WTC11 (cell line): ENCODE data around the gene ELANE.

ENCODE experiments used
- ATF1 ChIP-seq: sonication (generic); formaldehyde crosslinking; IDR thresholded peaks from 2 replicates; pipeline ENCODE4 v1.8.1; 2023; ENCODE audit warnings: mild to moderate bottlenecking, moderate library complexity, missing genetic modification reagents
- ATF6 ChIP-seq: sonication (generic); formaldehyde crosslinking; IDR thresholded peaks from 2 replicates; pipeline ENCODE4 v1.8.1; 2023; ENCODE audit warnings: mild to moderate bottlenecking, missing genetic modification reagents
- CTCF ChIP-seq: fragments of 200-600 bp; IDR thresholded peaks from 2 replicates; pipeline ENCODE4 v1.8.0; 2022; ENCODE audit warnings: antibody characterized with exemption
- E2F1 ChIP-seq: sonication (generic); formaldehyde crosslinking; IDR thresholded peaks from 2 replicates; pipeline ENCODE4 v1.8.0; 2022; ENCODE audit warnings: mild to moderate bottlenecking, missing genetic modification reagents
- FOXJ3 ChIP-seq: sonication (generic); formaldehyde crosslinking; IDR thresholded peaks from 2 replicates; pipeline ENCODE4 v1.9.0; 2021; ENCODE audit warnings: missing genetic modification reagents, mild to moderate bottlenecking, borderline replicate concordance
- FOXP1 ChIP-seq: sonication (generic); formaldehyde crosslinking; IDR thresholded peaks from 2 replicates; pipeline ENCODE4 v1.8.0; 2022; ENCODE audit warnings: missing genetic modification reagents, mild to moderate bottlenecking, moderate library complexity, borderline replicate concordance
- IRF2 ChIP-seq: sonication (generic); formaldehyde crosslinking; IDR thresholded peaks from 2 replicates; pipeline ENCODE4 v1.8.0; 2022; ENCODE audit warnings: low read depth, missing genetic modification reagents, borderline replicate concordance
- NR3C1 ChIP-seq: sonication (generic); formaldehyde crosslinking; conservative IDR thresholded peaks from 2 replicates; pipeline ENCODE4 v1.8.1; 2023; ENCODE audit warnings: low read depth, mild to moderate bottlenecking, missing genetic modification reagents
- SP1 ChIP-seq: sonication (generic); formaldehyde crosslinking; conservative IDR thresholded peaks from 2 replicates; pipeline ENCODE4 v1.8.1; 2022; ENCODE audit warnings: missing genetic modification reagents
- ZNF121 ChIP-seq: sonication (generic); formaldehyde crosslinking; IDR thresholded peaks from 2 replicates; pipeline ENCODE4 v1.8.0; 2023; ENCODE audit warnings: missing genetic modification reagents
- ZNF219 ChIP-seq: sonication (generic); formaldehyde crosslinking; IDR thresholded peaks from 2 replicates; pipeline ENCODE4 v1.8.0; 2023; ENCODE audit warnings: missing genetic modification reagents, mild to moderate bottlenecking, borderline replicate concordance

- TF ChIP-seq IRF2 (CRISPR knock-in tag) (no peak), FOXJ3 (CRISPR knock-in tag) (no peak), CTCF (no peak), SP1 (no peak), E2F1 (CRISPR knock-in tag) (no peak), ATF1 (CRISPR knock-in tag) (no peak), ZNF121 (no peak), NR3C1 (no peak), ZNF219 (no peak), ATF6 (CRISPR knock-in tag) (no peak), FOXP1 (CRISPR knock-in tag) (no peak)
These were observed 51.2 kb downstream of the ELANE start for GRCh38 chr19:903266-903797.
